Progenitor cell of endocrine pancreas (in vitro differentiated cells): ENCODE measurements around the gene MTRR. TPM values are rescaled to one million over a fixed set of nuclear protein-coding genes. Genes with fewer than 3 reads are reported as not detected.

ENCODE experiments used
- DNase-seq: peaks from one replicate; pipeline ENCODE4 v3.0.0; 2021; ENCODE audit warnings: low spot score; ENCODE audit not compliant: unreplicated experiment
- H3K27ac Mint-ChIP-seq: 2 replicates; pipeline ENCODE4 v1.8.0; 2021; ENCODE audit warnings: mild to moderate bottlenecking, moderate library complexity, mixed read lengths
- H3K27me3 Mint-ChIP-seq: 2 replicates; pipeline ENCODE4 v1.8.0; 2021; ENCODE audit warnings: mixed read lengths
- H3K36me3 Mint-ChIP-seq: 2 replicates; pipeline ENCODE4 v1.8.0; 2022; ENCODE audit warnings: mixed read lengths; ENCODE audit not compliant: insufficient read depth
- H3K4me1 Mint-ChIP-seq: 2 replicates; pipeline ENCODE4 v1.8.0; 2021; ENCODE audit warnings: low read depth, mixed read lengths
- H3K4me3 Mint-ChIP-seq: 2 replicates; pipeline ENCODE4 v1.8.0; 2021; ENCODE audit warnings: low read depth, mild to moderate bottlenecking, moderate library complexity, mixed read lengths
- H3K9me3 Mint-ChIP-seq: 2 replicates; pipeline ENCODE4 v1.8.0; 2021; ENCODE audit warnings: low read depth, mixed read lengths
- CTCF ChIP-seq: fragments of 200-600 bp; sonication (generic); IDR thresholded peaks from one replicate; pipeline ENCODE4 v1.5.0; 2021; ENCODE audit warnings: antibody characterized with exemption, mild to moderate bottlenecking; ENCODE audit not compliant: unreplicated experiment
- total RNA-seq: library from RNA; stranded (reverse); gene quantifications from 2 replicates; pipeline ENCODE4 v1.2.1, GENCODE V29; 2021

Gene MTRR
- total RNA-seq, 1 donor from 2014 or later: 49.3 TPM

- Mint-ChIP-seq H3K36me3 (peaks cover 9% of the 10 kb centered on the region), H3K4me3 (no peak overlapping the region), H3K4me1 (peaks cover 14% of the 10 kb centered on the region), H3K27me3 (no peaks in the 10 kb centered on the region), H3K27ac (no peak overlapping the region), H3K9me3 (no peaks in the 10 kb centered on the region)
- no peak for DNase-seq
- no peak for TF ChIP-seq CTCF
Observed at GRCh38 chr5:7855611-7856010, 13.3 kb upstream of the MTRR start.

DNA sequence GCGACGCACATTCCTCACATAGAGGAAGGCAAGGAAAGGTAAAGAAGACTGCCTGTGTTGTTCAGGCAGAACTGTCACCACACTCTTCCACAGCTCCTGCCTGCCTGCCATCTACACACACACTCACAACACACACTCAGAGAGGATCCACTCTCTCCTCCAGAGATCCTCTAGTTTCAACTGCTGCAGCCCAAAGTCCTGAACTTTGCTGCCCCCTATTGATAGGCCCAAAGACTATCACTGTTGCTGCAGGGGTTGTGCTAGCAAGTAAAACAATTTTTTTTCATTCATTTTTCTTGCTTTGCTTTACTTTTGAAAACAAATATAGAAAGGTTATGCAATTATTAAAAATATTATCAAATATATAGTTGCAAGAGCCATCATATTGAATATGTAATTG is 12.1 kb upstream of the MTRR start:
- Mint-ChIP-seq H3K4me3 (no peak overlapping the region), H3K36me3 (peaks cover 10% of the 10 kb centered on the region), H3K9me3 (no peaks in the 10 kb centered on the region), H3K4me1 (peaks cover 8% of the 10 kb centered on the region), H3K27me3 (no peaks in the 10 kb centered on the region), H3K27ac (no peak overlapping the region)
- peak; percentile 74 for TF ChIP-seq CTCF
- no peak for DNase-seq

DNA sequence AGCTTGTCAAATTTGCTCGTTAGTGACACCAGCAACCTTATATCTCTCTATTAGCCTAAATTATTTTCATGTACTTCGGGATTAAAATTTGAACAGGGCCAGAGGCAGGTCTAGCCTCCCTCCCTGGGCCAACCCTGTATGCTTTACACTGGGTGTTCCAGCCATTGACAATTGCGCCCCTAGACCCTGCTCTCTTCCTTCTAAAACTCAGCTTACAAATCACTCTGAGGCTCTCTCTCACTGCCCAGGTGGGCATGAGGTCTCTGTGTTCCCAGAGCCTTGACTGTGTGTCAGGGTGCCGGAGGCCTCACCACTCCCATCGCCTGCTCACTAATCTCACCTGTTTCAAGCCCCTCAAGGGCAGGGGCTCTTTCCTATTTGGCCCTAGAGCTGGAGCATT is 11.6 kb upstream of the MTRR start:
- no peak for DNase-seq
- Mint-ChIP-seq H3K27ac (no peak overlapping the region), H3K9me3 (no peaks in the 10 kb centered on the region), H3K4me1 (peaks cover 5% of the 10 kb centered on the region), H3K36me3 (peaks cover 11% of the 10 kb centered on the region), H3K4me3 (no peak overlapping the region), H3K27me3 (no peaks in the 10 kb centered on the region)
- TF ChIP-seq CTCF: no peak

GRCh38 chr5:7857926-7858632 is 10.9 kb upstream of the MTRR start:
- TF ChIP-seq CTCF: no peak
- Mint-ChIP-seq H3K27me3 (no peaks in the 10 kb centered on the region), H3K4me3 (no peak overlapping the region), H3K9me3 (no peaks in the 10 kb centered on the region), H3K4me1 (peaks cover 2% of the 10 kb centered on the region), H3K36me3 (peaks cover 11% of the 10 kb centered on the region), H3K27ac (no peak overlapping the region)
- no peak for DNase-seq

- H3K9me3 Mint-ChIP-seq: no peaks in the 10 kb centered on the region
- no peak overlapping the region for H3K4me3 Mint-ChIP-seq
- no peak overlapping the region for H3K27ac Mint-ChIP-seq
Observed at GRCh38 chr5:7866196-7866595, 2.8 kb upstream of the MTRR start.

More at GRCh38 chr5:7866196-7866595, 2.8 kb upstream of the MTRR start:
- no peak for TF ChIP-seq CTCF
- Mint-ChIP-seq H3K4me1 (peaks cover 14% of the 10 kb centered on the region), H3K36me3 (peaks cover 4% of the 10 kb centered on the region), H3K27me3 (no peaks in the 10 kb centered on the region)
- no peak for DNase-seq
